HCT116 (cell line): Measurements from ENCODE around the gene HK3. TPM values are rescaled to one million over a fixed set of nuclear protein-coding genes. Genes with fewer than 3 reads are reported as not detected.

Experiments
- ATAC-seq: fragments of 200-7000 bp; cut with Tn5 transposase; 2 replicates; pipeline ENCODE4 v1.9.1; 2020; ENCODE audit warnings: mild to moderate bottlenecking, moderate library complexity
- BruUV-seq: library from RNA; stranded (reverse); fragments of 400-500 nt; replicated peaks from 2 replicates; lab custom pipeline; 2021; lab: Mats Ljungman, UMichigan
- CTCF ChIA-PET: fragments of 300-600 bp; sonication (Branson Sonifier 250); formaldehyde crosslinking; loops from one replicate; lab custom pipeline; 2021; ENCODE audit warnings: antibody characterized with exemption; lab: Charles Lee
- POLR2A ChIA-PET: fragments of 300-600, 350-600 bp; sonication (Branson Sonifier 250); formaldehyde crosslinking; loops from one replicate; lab custom pipeline; 2021; ENCODE audit warnings: antibody characterized with exemption; lab: Charles Lee
- RAD21 ChIA-PET, 2 experiments: fragments of 300-600 bp; sonication (Branson Sonifier 250); formaldehyde crosslinking; loops; one replicate each; lab custom pipeline; 2023; ENCODE audit warnings: low total read pairs in 2 of 2; ENCODE audit not compliant: uncharacterized antibody in 2 of 2, unreplicated experiment in 2 of 2, low non-redundant PET in 1 of 2; lab: Charles Lee
- DNase-seq: peaks from one replicate; pipeline ENCODE4 v3.0.0-alpha.2; 2010; ENCODE audit warnings: low read depth, low spot score
- H2AFZ ChIP-seq: fragments of 200-600 bp; shearing (Covaris generic), sonication (generic); 2 replicates; pipeline ENCODE4 v1.6.1; 2017; ENCODE audit warnings: low read depth, mixed run types, mixed read lengths, antibody characterized with exemption, low read length; ENCODE audit not compliant: poor library complexity, severe bottlenecking
- H3K27ac ChIP-seq: 2 replicates; pipeline ENCODE4 v1.5.1; 2012; ENCODE audit warnings: low read depth, low read length
- H3K27me3 ChIP-seq: fragments of 200-600 bp; sonication (generic); 2 replicates; pipeline ENCODE4 v1.6.1; 2016; ENCODE audit warnings: mixed run types, low read length, mixed read lengths; ENCODE audit not compliant: insufficient read depth
- H3K36me3 ChIP-seq, 2 experiments: fragments of 200-500 bp in 1 of 2; fragments of 200-600 bp in 1 of 2; sonication (Bioruptor generic) in 1 of 2; sonication (generic) in 1 of 2; 2 replicates each; pipeline versions ENCODE4 v1.5.1 to v1.6.1; 2014 to 2016; ENCODE audit warnings: low read length in 2 of 2, inconsistent platforms in 1 of 2, mixed read lengths in 1 of 2, mixed run types in 1 of 2; ENCODE audit not compliant: insufficient read depth in 2 of 2, control insufficient read depth in 1 of 2
- H3K4me1 ChIP-seq, 2 experiments: fragments of 200-600 bp in 1 of 2; sonication (generic) in 1 of 2; 2 replicates each; pipeline versions ENCODE4 v1.5.1 to v1.6.1; 2012 to 2017; ENCODE audit warnings: low read length in 2 of 2, inconsistent platforms in 1 of 2, mild to moderate bottlenecking in 1 of 2, mixed read lengths in 1 of 2, mixed run types in 1 of 2, moderate library complexity in 1 of 2; ENCODE audit not compliant: insufficient read depth in 2 of 2, control insufficient read depth in 1 of 2
- H3K4me2 ChIP-seq: fragments of 200-600 bp; sonication (generic); 2 replicates; pipeline ENCODE4 v1.6.1; 2017; ENCODE audit warnings: mixed run types, low read length, mixed read lengths
- H3K4me3 ChIP-seq, 2 experiments: fragments of 200-600 bp in 1 of 2; sonication (generic) in 1 of 2; replicated peaks in 1 of 2; 2 replicates each; pipeline ENCODE4 v1.5.1; 2011 to 2016; ENCODE audit warnings: low read length in 2 of 2, control low read depth in 1 of 2, low read depth in 1 of 2, mild to moderate bottlenecking in 1 of 2, mixed read lengths in 1 of 2, mixed run types in 1 of 2
- H3K79me2 ChIP-seq: fragments of 200-600 bp; sonication (generic); 2 replicates; pipeline ENCODE4 v1.6.1; 2017; ENCODE audit warnings: mild to moderate bottlenecking, mixed run types, low read length, moderate library complexity, mixed read lengths; ENCODE audit not compliant: insufficient read depth
- H3K9ac ChIP-seq: fragments of 200-600 bp; sonication (generic); 2 replicates; pipeline ENCODE4 v1.6.1; 2016; ENCODE audit warnings: low read length, mixed read lengths
- H3K9me2 ChIP-seq: fragments of 200-600 bp; sonication (generic), shearing (Covaris generic); 2 replicates; pipeline ENCODE4 v1.6.1; 2017; ENCODE audit warnings: mixed run types, mild to moderate bottlenecking, moderate library complexity; ENCODE audit not compliant: insufficient read depth
- H3K9me3 ChIP-seq, 2 experiments: fragments of 200-500 bp in 1 of 2; fragments of 200-600 bp in 1 of 2; sonication (Bioruptor generic) in 1 of 2; sonication (generic) in 1 of 2; 2 replicates each; pipeline ENCODE4 v1.6.1; 2014 to 2017; ENCODE audit warnings: low read length in 2 of 2, mixed read lengths in 2 of 2, inconsistent platforms in 1 of 2, low read depth in 1 of 2, mild to moderate bottlenecking in 1 of 2, mixed run types in 1 of 2, moderate library complexity in 1 of 2; ENCODE audit not compliant: control insufficient read depth in 1 of 2, insufficient read depth in 1 of 2
- H4K20me1 ChIP-seq: fragments of 200-600 bp; sonication (generic), shearing (Covaris generic); 2 replicates; pipeline ENCODE4 v1.6.1; 2017; ENCODE audit warnings: mixed run types, mild to moderate bottlenecking, moderate library complexity; ENCODE audit not compliant: insufficient read depth
- EZH2 ChIP-seq: fragments of 200-600 bp; sonication (generic); IDR thresholded peaks from 2 replicates; pipeline ENCODE4 v1.6.1; 2017; ENCODE audit warnings: antibody characterized with exemption, mixed run types
- EZH2phosphoT487 ChIP-seq: fragments of 200-600 bp; IDR thresholded peaks from 2 replicates; pipeline ENCODE4 v1.6.1; 2018; ENCODE audit warnings: antibody characterized with exemption, borderline replicate concordance
- POLR2A ChIP-seq: IDR thresholded peaks from 2 replicates; pipeline ENCODE4 v1.7.0; 2011; ENCODE audit warnings: borderline replicate concordance; ENCODE audit not compliant: insufficient read depth, insufficient read length; ENCODE audit errors: extremely low read depth
- POLR2AphosphoS5 ChIP-seq: IDR thresholded peaks from 2 replicates; pipeline ENCODE4 v1.6.1; 2011; ENCODE audit warnings: mild to moderate bottlenecking, low read depth, low read length, moderate library complexity
- RAD21 ChIP-seq: IDR thresholded peaks from 2 replicates; pipeline ENCODE4 v1.6.1; 2012; ENCODE audit warnings: low read depth, mild to moderate bottlenecking
- SIN3A ChIP-seq: IDR thresholded peaks from 2 replicates; pipeline ENCODE4 v1.6.1; 2012; ENCODE audit warnings: low read depth
- SP1 ChIP-seq: IDR thresholded peaks from 2 replicates; pipeline ENCODE4 v1.6.1; 2012; ENCODE audit warnings: low read depth
- SRF ChIP-seq: IDR thresholded peaks from 2 replicates; pipeline ENCODE4 v1.6.1; 2012; ENCODE audit warnings: low read depth
- YY1 ChIP-seq: IDR thresholded peaks from 2 replicates; pipeline ENCODE4 v1.6.1; 2011; ENCODE audit warnings: low read length, low read depth, moderate library complexity, mild to moderate bottlenecking; ENCODE audit not compliant: insufficient replicate concordance; ENCODE audit errors: extremely low read depth
- intact Hi-C: fragments of 100-400 bp; cut with micrococcal nuclease; formaldehyde crosslinking; loops from 2 replicates; pipeline ENCODE4 v1.10.0; 2022
- total RNA-seq: library from RNA; stranded (reverse); gene quantifications from one replicate; pipeline ENCODE4 v1.2.1, GENCODE V29; 2021; ENCODE audit not compliant: unreplicated experiment
- TF ChIP-seq, protein P1 (sequence below): IDR thresholded peaks from 2 replicates; pipeline ENCODE4 v1.6.1; 2011; ENCODE audit warnings: mild to moderate bottlenecking, low read length, moderate library complexity; ENCODE audit not compliant: insufficient replicate concordance; ENCODE audit errors: extremely low read depth
- TF ChIP-seq, protein P2 (sequence below), 3 experiments: fragments of 200-600 bp in 1 of 3; sonication (generic) in 1 of 3; IDR thresholded peaks in 2 of 3; conservative IDR thresholded peaks in 1 of 3; 2 replicates each; pipeline ENCODE4 v1.5.1; 2012 to 2017; ENCODE audit warnings: low read depth in 2 of 3, low read length in 2 of 3, antibody characterized with exemption in 1 of 3, borderline replicate concordance in 1 of 3, control low read depth in 1 of 3, mild to moderate bottlenecking in 1 of 3, mixed read lengths in 1 of 3, mixed run types in 1 of 3, moderate library complexity in 1 of 3; ENCODE audit not compliant: insufficient read depth in 1 of 3

The HK3 gene
- total RNA-seq, 1 experiment from 2014 or later: 0.30 TPM

DNA sequence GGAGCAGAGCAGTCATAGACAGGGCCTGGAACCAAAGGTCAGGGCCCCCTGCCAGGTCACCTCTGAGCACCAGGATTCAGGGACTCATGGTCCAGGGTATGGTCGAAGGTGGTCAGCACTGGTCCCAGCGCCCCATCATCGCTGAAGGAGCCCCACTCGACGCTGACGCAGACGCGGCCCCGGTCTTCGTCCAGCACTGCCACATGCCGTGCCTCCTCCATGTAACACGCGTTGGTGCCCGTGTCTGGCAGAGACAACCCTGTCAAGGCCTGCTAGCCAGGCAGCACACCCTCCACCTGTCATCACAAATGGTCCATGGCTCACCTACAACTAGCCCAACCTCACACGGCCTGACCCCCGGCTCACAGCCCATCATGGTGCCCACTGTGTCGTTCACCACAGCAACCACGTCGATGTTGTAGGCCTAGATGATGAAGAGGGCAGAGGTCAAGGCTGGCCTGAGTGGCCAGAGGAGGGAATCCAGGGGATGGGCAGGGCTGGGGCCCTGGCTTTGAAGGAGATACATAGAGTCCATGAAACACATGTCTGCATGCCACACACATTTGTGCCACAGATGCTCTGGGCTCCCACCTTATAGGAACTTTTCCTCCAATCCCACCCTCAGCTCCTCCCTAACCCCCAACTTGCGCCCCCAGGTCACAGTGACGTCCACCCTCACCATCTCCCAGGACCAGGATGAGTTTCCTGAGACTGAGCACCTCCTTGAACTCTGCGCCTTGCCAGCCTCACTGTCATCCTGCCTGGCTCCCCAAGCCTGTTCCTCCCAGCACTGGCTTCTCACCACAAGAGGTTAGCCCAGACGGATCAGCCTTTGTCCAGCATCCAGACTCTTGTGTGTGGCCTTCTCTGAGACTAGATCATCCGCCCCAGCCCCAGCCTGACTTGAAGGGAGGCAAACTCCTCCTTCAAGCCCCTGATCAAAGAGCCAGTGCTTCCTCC, 9.5 kb downstream of the HK3 start:
- no peaks in the 10 kb centered on the region for H3K27me3 ChIP-seq
- no peak overlapping the region for H3K4me2 ChIP-seq
- DNase-seq: no peak
- H2AFZ ChIP-seq: no peak overlapping the region
- no peaks in the 10 kb centered on the region for H3K9me3 ChIP-seq
- H3K36me3 ChIP-seq: no peaks in the 10 kb centered on the region
- no peaks in the 10 kb centered on the region for H4K20me1 ChIP-seq
- H3K4me3 ChIP-seq: no peak overlapping the region
- intact Hi-C loops: no loop called here
- POLR2A ChIA-PET: no interaction called here
- ATAC-seq: no peak
- no peak overlapping the region for H3K9ac ChIP-seq
- CTCF ChIA-PET: no interaction called here
- TF ChIP-seq YY1 (no peak), EZH2phosphoT487 (no peak), SP1 (no peak), RAD21 (no peak), POLR2A (no peak)
- no peaks in the 10 kb centered on the region for H3K9me2 ChIP-seq
- no peak overlapping the region for H3K27ac ChIP-seq
- H3K4me1 ChIP-seq: no peaks in the 10 kb centered on the region
- RAD21 ChIA-PET: no interaction called here
- no TSS peak for BruUV-seq
- H3K79me2 ChIP-seq: no peaks in the 10 kb centered on the region

DNA sequence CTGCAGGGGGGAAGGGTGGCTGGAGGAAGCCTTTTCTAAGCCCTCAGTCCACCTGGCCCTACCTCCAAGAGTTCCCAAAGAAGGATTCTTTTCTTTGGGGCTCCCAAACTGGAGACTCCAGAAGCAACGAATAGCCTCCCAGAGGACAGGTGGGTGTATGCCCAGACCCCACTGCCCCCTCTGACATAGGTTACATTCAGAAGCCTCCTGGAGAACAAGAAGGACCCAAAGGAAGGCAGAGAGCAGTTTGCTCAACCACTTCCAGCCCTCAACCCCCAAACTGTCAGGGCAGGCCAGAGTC, 10.3 kb downstream of the HK3 start:
- no peak for DNase-seq
- no peaks in the 10 kb centered on the region for H3K36me3 ChIP-seq
- H4K20me1 ChIP-seq: no peaks in the 10 kb centered on the region
- no peaks in the 10 kb centered on the region for H3K79me2 ChIP-seq
- H3K27ac ChIP-seq: no peak overlapping the region
- intact Hi-C loops: no loop called here
- ChIA-PET POLR2A (no interaction called here), RAD21 (no interaction called here), CTCF (no interaction called here)
- no peaks in the 10 kb centered on the region for H3K4me1 ChIP-seq
- no peaks in the 10 kb centered on the region for H3K9me2 ChIP-seq
- BruUV-seq: no TSS peak
- H3K9ac ChIP-seq: no peak overlapping the region
- H2AFZ ChIP-seq: no peak overlapping the region
- no peak overlapping the region for H3K4me2 ChIP-seq
- no peaks in the 10 kb centered on the region for H3K27me3 ChIP-seq
- no peaks in the 10 kb centered on the region for H3K9me3 ChIP-seq
- no peak overlapping the region for H3K4me3 ChIP-seq
- no peak for ATAC-seq
- TF ChIP-seq, protein P1, sequence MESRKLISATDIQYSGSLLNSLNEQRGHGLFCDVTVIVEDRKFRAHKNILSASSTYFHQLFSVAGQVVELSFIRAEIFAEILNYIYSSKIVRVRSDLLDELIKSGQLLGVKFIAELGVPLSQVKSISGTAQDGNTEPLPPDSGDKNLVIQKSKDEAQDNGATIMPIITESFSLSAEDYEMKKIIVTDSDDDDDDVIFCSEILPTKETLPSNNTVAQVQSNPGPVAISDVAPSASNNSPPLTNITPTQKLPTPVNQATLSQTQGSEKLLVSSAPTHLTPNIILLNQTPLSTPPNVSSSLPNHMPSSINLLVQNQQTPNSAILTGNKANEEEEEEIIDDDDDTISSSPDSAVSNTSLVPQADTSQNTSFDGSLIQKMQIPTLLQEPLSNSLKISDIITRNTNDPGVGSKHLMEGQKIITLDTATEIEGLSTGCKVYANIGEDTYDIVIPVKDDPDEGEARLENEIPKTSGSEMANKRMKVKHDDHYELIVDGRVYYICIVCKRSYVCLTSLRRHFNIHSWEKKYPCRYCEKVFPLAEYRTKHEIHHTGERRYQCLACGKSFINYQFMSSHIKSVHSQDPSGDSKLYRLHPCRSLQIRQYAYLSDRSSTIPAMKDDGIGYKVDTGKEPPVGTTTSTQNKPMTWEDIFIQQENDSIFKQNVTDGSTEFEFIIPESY: no peak
- TF ChIP-seq EZH2: no peak
- TF ChIP-seq EZH2phosphoT487: no peak
- TF ChIP-seq POLR2AphosphoS5: no peak
- no peak for TF ChIP-seq SIN3A
- TF ChIP-seq, protein P2, sequence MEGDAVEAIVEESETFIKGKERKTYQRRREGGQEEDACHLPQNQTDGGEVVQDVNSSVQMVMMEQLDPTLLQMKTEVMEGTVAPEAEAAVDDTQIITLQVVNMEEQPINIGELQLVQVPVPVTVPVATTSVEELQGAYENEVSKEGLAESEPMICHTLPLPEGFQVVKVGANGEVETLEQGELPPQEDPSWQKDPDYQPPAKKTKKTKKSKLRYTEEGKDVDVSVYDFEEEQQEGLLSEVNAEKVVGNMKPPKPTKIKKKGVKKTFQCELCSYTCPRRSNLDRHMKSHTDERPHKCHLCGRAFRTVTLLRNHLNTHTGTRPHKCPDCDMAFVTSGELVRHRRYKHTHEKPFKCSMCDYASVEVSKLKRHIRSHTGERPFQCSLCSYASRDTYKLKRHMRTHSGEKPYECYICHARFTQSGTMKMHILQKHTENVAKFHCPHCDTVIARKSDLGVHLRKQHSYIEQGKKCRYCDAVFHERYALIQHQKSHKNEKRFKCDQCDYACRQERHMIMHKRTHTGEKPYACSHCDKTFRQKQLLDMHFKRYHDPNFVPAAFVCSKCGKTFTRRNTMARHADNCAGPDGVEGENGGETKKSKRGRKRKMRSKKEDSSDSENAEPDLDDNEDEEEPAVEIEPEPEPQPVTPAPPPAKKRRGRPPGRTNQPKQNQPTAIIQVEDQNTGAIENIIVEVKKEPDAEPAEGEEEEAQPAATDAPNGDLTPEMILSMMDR (IDR thresholded peaks at IDR 0.05 in 2 of 3, conservative IDR thresholded peaks at IDR 0.05 in 1 of 3; ENCODE audit: borderline replicate concordance in 1 of 3, insufficient read depth in 1 of 3, low read depth in 2 of 3, low read length in 2 of 3): no peak
- no peak for TF ChIP-seq POLR2A
- TF ChIP-seq SRF: no peak
- no peak for TF ChIP-seq YY1
